HG03460 (cell line): ENCODE results near the gene RCAN1.
"Not testable (repeated sequence)": the region's sequence is repeated elsewhere in the genome, so short reads cannot be mapped to it uniquely, and the experiment has no call there.

Experiments
- ATAC-seq: cut with Tn5 transposase; IDR thresholded peaks from one replicate; pipeline ENCODE4 v1.9.1; 2021; ENCODE audit not compliant: unreplicated experiment

Gene RCAN1

GRCh38 chr21:34621434-34622350 lies 6.8 kb upstream of the RCAN1 start:
- no peak for ATAC-seq

GRCh38 chr21:34619841-34620665 lies 5.1 kb upstream of the RCAN1 start:
- ATAC-seq, result no peak

- no peak for ATAC-seq
Observed at GRCh38 chr21:34618941-34619340, 4.0 kb upstream of the RCAN1 start.

- no peak for ATAC-seq
Observed at GRCh38 chr21:34617753-34618339, 2.9 kb upstream of the RCAN1 start.

- ATAC-seq, result no peak
Observed at GRCh38 chr21:34615487-34615814, 538 bp upstream of the RCAN1 start.

- no peak for ATAC-seq
Observed at GRCh38 chr21:34613679-34614627, 960 bp downstream of the RCAN1 start.

- ATAC-seq, result no peak
Observed at GRCh38 chr21:34612557-34612956, 2.4 kb downstream of the RCAN1 start.

GRCh38 chr21:34612056-34612455 lies 2.9 kb downstream of the RCAN1 start:
- no peak for ATAC-seq

- ATAC-seq, result no peak
Observed at GRCh38 chr21:34611528-34611927, 3.4 kb downstream of the RCAN1 start.

GRCh38 chr21:34609933-34610549 lies 4.9 kb downstream of the RCAN1 start:
- no peak for ATAC-seq

GRCh38 chr21:34609244-34609932 lies 5.5 kb downstream of the RCAN1 start:
- no peak for ATAC-seq

GRCh38 chr21:34607376-34607775 lies 7.5 kb downstream of the RCAN1 start:
- not testable (repeated sequence) for ATAC-seq

- no peak for ATAC-seq
Observed at GRCh38 chr21:34606621-34607020, 8.3 kb downstream of the RCAN1 start.

GRCh38 chr21:34606051-34606450 lies 8.9 kb downstream of the RCAN1 start:
- no peak for ATAC-seq

GRCh38 chr21:34604956-34605355 lies 10.0 kb downstream of the RCAN1 start:
- ATAC-seq, result not testable (repeated sequence)

GRCh38 chr21:34604556-34604955 lies 10.4 kb downstream of the RCAN1 start:
- no peak for ATAC-seq

- no peak for ATAC-seq
Observed at GRCh38 chr21:34603710-34604057, 11.2 kb downstream of the RCAN1 start.

GRCh38 chr21:34603002-34603709 lies 11.8 kb downstream of the RCAN1 start:
- no peak for ATAC-seq

- no peak for ATAC-seq
Observed at GRCh38 chr21:34602061-34602460, 12.9 kb downstream of the RCAN1 start.
